ENCODE data around the gene FOXD1. TPM values are rescaled to one million over a fixed set of nuclear protein-coding genes. Genes with fewer than 3 reads are reported as not detected.

FOXD1 gene
- total and polyA plus RNA-seq, 9 of the 15 experiments (the other 6 are each of a cell fraction or from before 2014, with no cell fraction given) = 0.03 to 0.40 (median 0.10) TPM; not detected in 4

DNA sequence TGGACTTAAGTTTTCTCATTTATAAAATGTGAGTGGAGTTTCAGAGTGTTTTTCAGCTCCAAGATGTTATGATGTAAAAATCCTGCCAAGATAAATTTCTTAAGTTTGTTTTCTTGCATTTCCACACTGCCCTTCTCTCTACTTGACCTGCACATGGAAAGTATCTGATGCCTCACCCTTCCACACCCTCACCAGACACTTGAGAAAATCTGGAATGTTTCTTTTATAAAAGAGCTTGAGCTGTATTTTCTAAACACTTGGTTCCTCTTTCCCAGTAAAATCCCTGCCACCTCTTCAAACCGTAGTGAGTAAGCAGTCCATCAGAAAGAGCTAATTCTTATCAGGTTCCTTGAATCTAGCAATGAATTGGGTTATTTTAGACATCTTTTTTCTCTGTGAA is 42.9 kb downstream of the FOXD1 start:
- no peaks in the 10 kb centered on the region for H3K36me3 ChIP-seq (ENCODE audit: control insufficient read depth, insufficient read depth, low read length)
- in situ Hi-C loops (cut with MboI) (no loop called here), intact Hi-C loops (cut with micrococcal nuclease) (no loop called here)
- FAIRE-seq (no peak), ATAC-seq (no peak), DNase-seq (ENCODE audit: extremely low read depth in 1 of 4, low spot score in 3 of 4) (no peak)
- H3K4me1 ChIP-seq (replicated peaks in 1 of 2; ENCODE audit: control insufficient read depth in 2 of 2, insufficient read depth in 2 of 2, low read length in 2 of 2) = no peaks in the 10 kb centered on the region
- H3K4me3 ChIP-seq = no peak overlapping the region
- ChIA-PET CTCF (ENCODE audit: low intra/inter-chr PET ratio) (no interaction called here), POLR2A (no interaction called here)
- BruUV-seq (replicated peaks) = no TSS peak
- no peak overlapping the region for H3K27ac ChIP-seq (ENCODE audit: extremely low read depth, low read depth, low read length)
- no peak overlapping the region for H3K4me2 ChIP-seq (ENCODE audit: insufficient read depth, low read length)
- H3K27me3 ChIP-seq (ENCODE audit: control insufficient read depth in 2 of 2, insufficient read depth in 2 of 2, low read length in 2 of 2) = peaks cover 11 to 15% of the 10 kb centered on the region in 2 experiments; a peak in 4 of 5 replicates
- no peaks in the 10 kb centered on the region for H3K9me1 ChIP-seq (ENCODE audit: control insufficient read depth, insufficient read depth, low read length)
- H3K79me2 ChIP-seq (ENCODE audit: control insufficient read depth, insufficient read depth, low read length) = no peaks in the 10 kb centered on the region
- no peak overlapping the region for H3K9ac ChIP-seq (ENCODE audit: insufficient read depth in 1 of 2, low read depth in 2 of 2, low read length in 2 of 2)
- 0% methylated on average over 1 of the region's 1 CpG for WGBS (ENCODE audit: insufficient coverage, low coverage, missing lambda C conversion rate)
- H2AFZ ChIP-seq (ENCODE audit: low read depth, low read length) = no peak overlapping the region
- TF ChIP-seq KLF6 (CRISPR knock-in tag; IDR thresholded peaks at IDR 0.05; ENCODE audit: borderline replicate concordance) (no peak), ADNP (tag; IDR thresholded peaks at IDR 0.05) (no peak), FOXJ3 (CRISPR knock-in tag; IDR thresholded peaks at IDR 0.05) (no peak), MCM3 (IDR thresholded peaks at IDR 0.05) (no peak), HEY1 (CRISPR knock-in tag; IDR thresholded peaks at IDR 0.05; ENCODE audit: borderline replicate concordance) (no peak), SIX5 (IDR thresholded peaks at IDR 0.05; ENCODE audit: borderline replicate concordance in 1 of 2, insufficient read depth in 1 of 2, low read depth in 1 of 2, low read length in 2 of 2) (no peak), XRCC4 (IDR thresholded peaks at IDR 0.05; ENCODE audit: extremely low read depth, insufficient read depth, insufficient read length) (no peak), ZNF140 (CRISPR knock-in tag; IDR thresholded peaks at IDR 0.05) (no peak), ZNF668 (CRISPR knock-in tag; IDR thresholded peaks at IDR 0.05) (no peak), FOXM1 (IDR thresholded peaks at IDR 0.05; ENCODE audit: low read depth) (no peak), FOXM1 (CRISPR knock-in tag; IDR thresholded peaks at IDR 0.05; ENCODE audit: low read depth) (no peak), RNF2 (IDR thresholded peaks at IDR 0.05) (no peak)
- TF ChIP-seq, protein P1, sequence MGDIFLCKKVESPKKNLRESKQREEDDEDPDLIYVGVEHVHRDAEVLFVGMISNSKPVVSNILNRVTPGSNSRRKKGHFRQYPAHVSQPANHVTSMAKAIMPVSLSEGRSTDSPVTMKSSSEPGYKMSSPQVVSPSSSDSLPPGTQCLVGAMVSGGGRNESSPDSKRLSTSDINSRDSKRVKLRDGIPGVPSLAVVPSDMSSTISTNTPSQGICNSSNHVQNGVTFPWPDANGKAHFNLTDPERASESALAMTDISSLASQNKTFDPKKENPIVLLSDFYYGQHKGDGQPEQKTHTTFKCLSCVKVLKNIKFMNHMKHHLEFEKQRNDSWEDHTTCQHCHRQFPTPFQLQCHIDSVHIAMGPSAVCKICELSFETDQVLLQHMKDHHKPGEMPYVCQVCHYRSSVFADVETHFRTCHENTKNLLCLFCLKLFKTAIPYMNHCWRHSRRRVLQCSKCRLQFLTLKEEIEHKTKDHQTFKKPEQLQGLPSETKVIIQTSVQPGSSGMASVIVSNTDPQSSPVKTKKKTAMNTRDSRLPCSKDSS (IDR thresholded peaks at IDR 0.05; ENCODE audit: low read depth, partially characterized antibody) = no peak
- H4K20me1 ChIP-seq (replicated peaks; ENCODE audit: control insufficient read depth, insufficient read depth, low read length) = no peaks in the 10 kb centered on the region
- no peaks in the 10 kb centered on the region for H3K9me3 ChIP-seq (replicated peaks; ENCODE audit: control insufficient read depth, insufficient read depth, low read depth, low read length)

Data from K562 (cell line).